GM12892 (cell line): ENCODE data around the gene SEBOX.

ENCODE experiments used
- DNase-seq: peaks from one replicate; pipeline ENCODE4 v3.0.0; 2011; ENCODE audit not compliant: insufficient read length
- FAIRE-seq: peaks from 2 replicates; lab custom pipeline; 2011; peaks lifted over from hg19 to GRCh38; lab: Jason Lieb, UNC
- POLR2A ChIP-seq: IDR thresholded peaks from 2 replicates; pipeline ENCODE4 v1.6.1; 2011; ENCODE audit warnings: low read depth, low read length, control low read depth
- POLR2AphosphoS5 ChIP-seq: IDR thresholded peaks from 2 replicates; pipeline ENCODE4 v1.6.1; 2011; ENCODE audit warnings: low read depth, low read length, control low read depth
- TAF1 ChIP-seq: IDR thresholded peaks from 2 replicates; pipeline ENCODE4 v1.6.1; 2011; ENCODE audit warnings: low read depth, mild to moderate bottlenecking, control low read depth, low read length, borderline replicate concordance

The SEBOX gene

DNA sequence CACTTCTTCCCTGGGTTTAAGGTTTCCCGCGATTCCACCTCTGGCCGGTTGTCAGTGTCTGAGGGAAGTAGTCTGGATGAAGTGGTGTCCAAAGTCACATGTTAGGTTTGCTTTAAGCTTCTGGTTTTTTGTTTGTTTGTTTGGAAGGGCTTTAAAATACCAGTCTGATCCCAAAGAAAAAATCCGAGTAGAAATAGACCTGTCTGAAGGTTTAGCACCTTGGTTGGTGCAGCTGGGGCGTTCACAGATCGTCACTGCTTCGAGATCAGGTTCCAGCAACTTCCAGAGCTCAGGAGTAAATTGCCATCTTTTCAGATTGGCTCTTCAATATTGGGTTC is 45.4 kb downstream of the SEBOX start:
- FAIRE-seq (no peak), DNase-seq (no peak)
- TF ChIP-seq POLR2A (no peak), TAF1 (no peak), POLR2AphosphoS5 (no peak)

DNA sequence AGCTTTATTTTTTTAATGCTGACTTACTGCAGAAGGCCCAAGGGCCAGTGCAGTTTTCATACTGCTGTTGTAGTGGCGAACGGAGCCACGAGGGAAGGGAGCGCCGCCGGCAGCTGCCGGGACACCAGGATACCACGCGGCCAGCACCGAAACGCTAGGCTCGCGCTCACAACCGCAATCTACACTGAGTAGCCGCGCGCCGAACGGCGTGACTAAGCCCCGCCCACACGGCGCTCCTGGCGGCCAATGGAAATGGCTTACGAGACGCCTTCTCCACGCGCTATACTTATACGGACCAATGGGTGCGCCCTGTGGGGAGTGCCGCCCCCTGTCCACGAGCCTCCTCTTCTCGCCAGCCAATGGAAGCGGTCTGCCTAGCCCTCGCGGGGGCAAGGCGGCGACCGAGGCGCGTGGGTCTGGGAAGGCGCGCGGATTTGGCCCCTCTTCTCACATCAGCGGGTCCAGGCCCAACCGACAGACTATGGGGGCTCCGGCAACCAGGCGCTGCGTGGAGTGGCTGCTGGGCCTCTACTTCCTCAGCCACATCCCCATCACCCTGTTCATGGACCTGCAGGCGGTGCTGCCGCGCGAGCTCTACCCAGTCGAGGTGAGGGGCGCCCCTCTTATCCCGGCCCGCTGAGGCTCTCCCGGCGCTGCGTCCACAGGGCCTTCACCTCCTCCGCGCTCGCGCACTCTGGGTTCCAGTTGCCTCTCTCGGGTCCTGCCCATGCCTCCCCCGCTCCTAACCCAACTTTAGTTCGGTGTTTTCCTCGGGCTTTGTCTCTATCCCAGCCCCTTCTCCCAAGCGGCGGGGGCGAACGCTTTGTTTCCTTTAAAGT is 46.0 kb downstream of the SEBOX start, which contains the start of gene TMEM97:
TMEM97 (plus strand) TSS at position 442 of the 839 bp plus-strand sequence; CDS start at position 482, 40 bp downstream.
- TF ChIP-seq TAF1 (peak; percentile 32), POLR2A (peak; percentile 84), POLR2AphosphoS5 (peak; percentile 81)
- FAIRE-seq (peak; percentile 96), DNase-seq (peak; percentile 94)

DNA sequence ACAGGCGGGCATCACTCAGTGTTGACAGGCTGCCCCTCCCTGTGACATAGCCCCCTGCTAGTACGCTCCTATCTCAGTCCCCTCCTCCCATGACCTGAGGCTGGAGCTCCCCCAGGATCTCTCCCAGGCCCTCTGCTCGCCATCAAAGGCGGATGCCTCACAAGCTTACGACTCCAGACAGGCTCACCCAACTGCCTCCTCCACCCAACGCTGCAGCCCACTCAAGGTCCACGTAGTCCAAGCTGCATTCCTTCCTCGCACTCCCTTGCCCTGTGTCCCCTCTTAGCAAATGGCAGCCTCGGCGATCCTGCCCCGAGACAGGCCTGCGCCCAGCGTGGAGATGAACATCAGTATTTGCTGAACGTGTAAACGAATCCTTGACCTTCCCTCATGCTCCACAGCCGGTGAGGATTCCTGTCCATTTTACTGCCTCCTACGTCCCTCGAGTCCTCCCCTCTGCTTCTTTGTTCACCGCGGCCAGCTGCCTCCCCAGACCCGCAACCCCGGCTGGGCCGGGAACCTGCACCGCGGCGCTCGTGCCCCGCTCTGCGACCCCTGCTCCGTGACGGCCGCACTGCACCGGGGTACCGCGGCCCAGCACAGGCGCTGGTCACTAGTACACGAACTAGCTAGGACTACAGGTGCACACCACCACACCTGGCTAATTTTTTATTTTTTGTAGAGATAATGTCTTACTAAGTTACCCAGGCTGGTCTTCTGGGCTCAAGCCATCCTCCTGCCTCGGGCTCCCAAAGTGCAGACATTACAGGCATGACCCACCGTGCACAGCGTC is 46.8 kb downstream of the SEBOX start:
- DNase-seq, result peak; percentile 32
- TF ChIP-seq TAF1 (no peak; the same call in 1 of the 2 replicates), POLR2A (no peak), POLR2AphosphoS5 (no peak)
- peak; percentile 83 for FAIRE-seq

DNA sequence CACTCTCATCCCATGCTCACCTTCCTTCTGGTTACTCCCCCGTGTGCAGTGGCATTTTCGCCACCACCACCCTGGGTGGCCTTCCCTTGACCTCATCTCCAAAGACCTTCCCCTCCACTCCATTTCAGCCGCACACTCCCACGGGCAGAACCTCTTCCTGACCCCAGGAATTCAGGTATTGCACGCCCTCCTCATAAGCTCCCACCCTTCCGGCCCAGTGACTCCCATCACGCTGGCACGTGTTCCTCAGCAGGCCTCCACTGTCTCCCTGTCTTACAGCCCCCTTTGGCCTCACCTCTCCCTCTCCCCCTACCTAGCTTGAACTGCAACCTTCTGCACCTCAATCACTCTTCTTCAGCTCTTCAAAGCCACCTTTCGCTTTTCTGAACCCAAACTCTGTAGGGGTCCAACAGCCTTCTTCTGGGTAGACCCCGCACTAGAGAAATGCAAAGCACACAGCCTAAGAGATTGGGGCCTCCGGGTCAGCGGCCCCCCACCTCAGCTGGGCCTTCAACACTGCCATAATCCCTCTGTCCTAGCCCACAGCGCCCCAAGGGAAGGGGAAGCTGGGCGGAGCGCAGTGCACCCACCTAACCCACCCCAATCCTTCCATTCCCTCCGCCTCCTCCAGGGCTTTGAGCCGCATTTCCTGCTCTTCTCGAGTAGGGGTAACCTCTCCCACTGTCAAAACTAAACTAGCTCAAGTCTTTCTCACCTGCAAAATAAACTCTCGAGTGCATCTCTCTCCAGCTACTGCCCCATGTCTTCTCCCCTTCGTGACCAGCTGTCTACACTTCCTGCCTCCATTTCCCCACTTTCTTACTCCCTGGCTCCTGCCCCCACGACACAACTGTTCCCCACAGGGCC is 47.7 kb downstream of the SEBOX start:
- FAIRE-seq (no peak), DNase-seq (no peak)
- TF ChIP-seq TAF1, result no peak
- no peak for TF ChIP-seq POLR2A
- no peak for TF ChIP-seq POLR2AphosphoS5

DNA sequence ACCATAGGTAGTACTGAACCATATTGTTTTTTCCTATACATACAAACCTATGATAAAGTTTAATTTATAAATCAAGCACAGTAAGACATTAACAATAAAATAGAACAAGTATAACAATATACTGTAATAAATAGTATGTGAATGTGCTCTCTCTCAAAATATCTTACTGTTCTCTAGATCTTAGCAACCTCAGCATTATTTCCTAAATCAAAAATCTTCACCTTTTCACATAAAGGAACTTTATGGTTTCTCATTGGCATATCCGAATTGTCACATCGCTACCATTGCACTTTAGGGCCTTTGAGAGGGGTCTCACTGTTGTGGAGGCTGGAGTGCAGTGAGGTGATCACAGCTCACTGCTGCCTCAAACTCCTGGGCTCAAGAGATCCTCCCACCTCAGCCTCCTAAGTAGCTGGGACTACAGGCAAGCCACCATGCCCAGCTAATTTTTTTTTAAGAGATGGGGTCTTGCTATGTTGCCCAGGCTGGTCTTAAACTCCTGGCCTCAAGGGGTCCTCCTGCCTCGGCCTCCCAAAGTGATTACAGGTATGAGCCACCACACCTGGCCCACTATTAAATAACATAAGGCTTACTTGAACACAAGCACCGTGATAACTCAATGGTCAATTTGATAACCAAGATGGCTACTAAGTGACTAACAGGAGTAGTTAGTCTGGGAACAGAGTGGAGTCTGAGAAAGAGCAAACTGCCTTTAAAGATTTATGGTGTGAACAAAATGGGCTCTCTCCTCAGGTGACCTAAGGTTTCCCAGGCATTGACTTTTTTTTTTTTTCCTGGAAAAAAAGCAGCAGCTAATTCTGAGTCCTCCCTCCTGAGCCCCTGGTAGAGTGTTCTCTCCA is 48.9 kb downstream of the SEBOX start:
- DNase-seq (no peak), FAIRE-seq (no peak)
- no peak for TF ChIP-seq POLR2AphosphoS5
- TF ChIP-seq TAF1, result no peak
- no peak for TF ChIP-seq POLR2A

DNA sequence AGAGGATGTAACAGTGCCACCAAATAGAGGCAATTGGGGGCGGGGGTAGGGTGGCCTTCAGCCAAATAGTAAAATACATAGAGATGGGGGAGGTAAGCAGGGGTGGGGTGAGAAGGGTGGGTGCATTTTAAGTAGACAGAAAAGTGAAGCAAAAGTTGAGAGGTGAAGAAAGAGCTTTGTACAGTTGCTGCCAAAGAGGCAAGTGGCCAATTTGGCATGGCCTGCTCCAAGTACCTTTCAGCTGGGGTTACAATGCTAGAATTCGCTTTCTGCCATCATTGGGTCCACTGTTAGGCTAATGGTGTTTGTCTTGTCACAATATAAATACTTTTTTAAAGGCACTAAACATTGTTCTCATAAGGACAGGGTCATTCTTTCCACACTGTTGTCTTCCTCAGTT is 51.2 kb downstream of the SEBOX start:
- FAIRE-seq, result no peak
- TF ChIP-seq POLR2AphosphoS5 (no peak), TAF1 (no peak), POLR2A (no peak)
- no peak for DNase-seq
